Loucy (cell line): Measurements from ENCODE around the gene ARHGAP19.

ENCODE experiments used
- EZH2phosphoT487 ChIP-seq: fragments of 200-600 bp; IDR thresholded peaks from 2 replicates; pipeline ENCODE4 v1.6.1; 2018; ENCODE audit warnings: antibody characterized with exemption, mild to moderate bottlenecking, moderate library complexity, borderline replicate concordance
- TF ChIP-seq, protein P1 (sequence below): fragments of 200-600 bp; sonication (generic); conservative IDR thresholded peaks from 2 replicates; pipeline ENCODE4 v1.5.1; 2014; ENCODE audit warnings: mild to moderate bottlenecking, antibody characterized with exemption, low read length

DNA sequence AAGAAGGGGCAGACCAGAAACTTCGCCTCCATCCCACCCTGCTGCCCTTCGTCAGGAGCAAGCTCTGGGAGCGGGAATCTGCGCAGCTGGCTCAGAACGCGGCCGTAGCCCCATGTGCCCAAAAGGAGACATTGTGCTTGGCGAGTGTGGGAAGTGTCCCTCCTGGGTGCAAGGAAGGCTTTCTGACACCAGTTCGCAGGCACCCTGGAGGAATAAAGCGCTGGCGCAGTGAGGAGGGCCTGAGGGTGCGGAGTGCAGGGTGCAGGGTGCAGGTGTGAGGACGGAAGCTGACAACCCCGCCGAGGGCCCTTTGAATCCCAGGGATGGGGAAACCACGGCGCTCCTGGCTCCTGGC is 107.5 kb downstream of the ARHGAP19 start:
- TF ChIP-seq, protein P1, sequence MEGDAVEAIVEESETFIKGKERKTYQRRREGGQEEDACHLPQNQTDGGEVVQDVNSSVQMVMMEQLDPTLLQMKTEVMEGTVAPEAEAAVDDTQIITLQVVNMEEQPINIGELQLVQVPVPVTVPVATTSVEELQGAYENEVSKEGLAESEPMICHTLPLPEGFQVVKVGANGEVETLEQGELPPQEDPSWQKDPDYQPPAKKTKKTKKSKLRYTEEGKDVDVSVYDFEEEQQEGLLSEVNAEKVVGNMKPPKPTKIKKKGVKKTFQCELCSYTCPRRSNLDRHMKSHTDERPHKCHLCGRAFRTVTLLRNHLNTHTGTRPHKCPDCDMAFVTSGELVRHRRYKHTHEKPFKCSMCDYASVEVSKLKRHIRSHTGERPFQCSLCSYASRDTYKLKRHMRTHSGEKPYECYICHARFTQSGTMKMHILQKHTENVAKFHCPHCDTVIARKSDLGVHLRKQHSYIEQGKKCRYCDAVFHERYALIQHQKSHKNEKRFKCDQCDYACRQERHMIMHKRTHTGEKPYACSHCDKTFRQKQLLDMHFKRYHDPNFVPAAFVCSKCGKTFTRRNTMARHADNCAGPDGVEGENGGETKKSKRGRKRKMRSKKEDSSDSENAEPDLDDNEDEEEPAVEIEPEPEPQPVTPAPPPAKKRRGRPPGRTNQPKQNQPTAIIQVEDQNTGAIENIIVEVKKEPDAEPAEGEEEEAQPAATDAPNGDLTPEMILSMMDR = no peak
- no peak for TF ChIP-seq EZH2phosphoT487
